HCT116 (cell line): ENCODE data around the gene CDC42BPA.

Experiments
- ATF3 ChIP-seq: IDR thresholded peaks from 2 replicates; pipeline ENCODE4 v1.6.1; 2012
- CTCF ChIP-seq, 3 experiments: fragments of 200-600 bp in 1 of 3; sonication (generic) in 1 of 3; IDR thresholded peaks in 2 of 3; conservative IDR thresholded peaks in 1 of 3; 2 replicates each; pipeline ENCODE4 v1.5.1; 2012 to 2017; ENCODE audit warnings: low read depth in 2 of 3, low read length in 2 of 3, antibody characterized with exemption in 1 of 3, borderline replicate concordance in 1 of 3, control low read depth in 1 of 3, mild to moderate bottlenecking in 1 of 3, mixed read lengths in 1 of 3, mixed run types in 1 of 3, moderate library complexity in 1 of 3; ENCODE audit not compliant: insufficient read depth in 1 of 3
- EZH2 ChIP-seq: fragments of 200-600 bp; sonication (generic); IDR thresholded peaks from 2 replicates; pipeline ENCODE4 v1.6.1; 2017; ENCODE audit warnings: antibody characterized with exemption, mixed run types
- EZH2phosphoT487 ChIP-seq: fragments of 200-600 bp; IDR thresholded peaks from 2 replicates; pipeline ENCODE4 v1.6.1; 2018; ENCODE audit warnings: antibody characterized with exemption, borderline replicate concordance
- FOSL1 ChIP-seq: IDR thresholded peaks from 2 replicates; pipeline ENCODE4 v1.6.1; 2012; ENCODE audit warnings: low read depth
- JUND ChIP-seq: IDR thresholded peaks from 2 replicates; pipeline ENCODE4 v1.6.1; 2012
- MAX ChIP-seq: IDR thresholded peaks from 2 replicates; pipeline ENCODE4 v1.6.1; 2012
- POLR2A ChIP-seq: IDR thresholded peaks from 2 replicates; pipeline ENCODE4 v1.7.0; 2011; ENCODE audit warnings: borderline replicate concordance; ENCODE audit not compliant: insufficient read depth, insufficient read length; ENCODE audit errors: extremely low read depth
- POLR2AphosphoS5 ChIP-seq: IDR thresholded peaks from 2 replicates; pipeline ENCODE4 v1.6.1; 2011; ENCODE audit warnings: mild to moderate bottlenecking, low read depth, low read length, moderate library complexity
- REST ChIP-seq: IDR thresholded peaks from 2 replicates; pipeline ENCODE4 v1.6.1; 2012; ENCODE audit warnings: low read depth
- SIN3A ChIP-seq: IDR thresholded peaks from 2 replicates; pipeline ENCODE4 v1.6.1; 2012; ENCODE audit warnings: low read depth
- TCF7L2 ChIP-seq: IDR thresholded peaks from 2 replicates; pipeline ENCODE4 v1.7.0; 2011; ENCODE audit warnings: borderline replicate concordance, inconsistent platforms; ENCODE audit not compliant: insufficient read depth, insufficient read length; ENCODE audit errors: extremely low read depth
- YY1 ChIP-seq: IDR thresholded peaks from 2 replicates; pipeline ENCODE4 v1.6.1; 2011; ENCODE audit warnings: low read length, low read depth, moderate library complexity, mild to moderate bottlenecking; ENCODE audit not compliant: insufficient replicate concordance; ENCODE audit errors: extremely low read depth

GRCh38 chr1:227225715-227226346 lies 92.5 kb downstream of the CDC42BPA start:
- TF ChIP-seq REST (no peak), POLR2A (no peak), CTCF (IDR thresholded peaks at IDR 0.05 in 2 of 3, conservative IDR thresholded peaks at IDR 0.05 in 1 of 3; ENCODE audit: borderline replicate concordance in 1 of 3, insufficient read depth in 1 of 3, low read depth in 2 of 3, low read length in 2 of 3) (no peak), POLR2AphosphoS5 (no peak), SIN3A (no peak), FOSL1 (peak; percentile 64), EZH2 (no peak), JUND (peak; percentile 57; the same call in 1 of the 2 replicates), EZH2phosphoT487 (no peak), ATF3 (no peak), MAX (peak; percentile 42; the same call in 1 of the 2 replicates), YY1 (no peak), TCF7L2 (no peak)
